HG03558 (cell line): Measurements from ENCODE around the gene KIF21B.

Experiments
- ATAC-seq: cut with Tn5 transposase; IDR thresholded peaks from one replicate; pipeline ENCODE4 v1.9.1; 2021; ENCODE audit warnings: moderate number of reproducible peaks; ENCODE audit not compliant: unreplicated experiment; ENCODE audit errors: extremely low read depth

The KIF21B gene

GRCh38 chr1:201021630-201022492 is 1.7 kb downstream of the KIF21B start:
- no peak for ATAC-seq

DNA sequence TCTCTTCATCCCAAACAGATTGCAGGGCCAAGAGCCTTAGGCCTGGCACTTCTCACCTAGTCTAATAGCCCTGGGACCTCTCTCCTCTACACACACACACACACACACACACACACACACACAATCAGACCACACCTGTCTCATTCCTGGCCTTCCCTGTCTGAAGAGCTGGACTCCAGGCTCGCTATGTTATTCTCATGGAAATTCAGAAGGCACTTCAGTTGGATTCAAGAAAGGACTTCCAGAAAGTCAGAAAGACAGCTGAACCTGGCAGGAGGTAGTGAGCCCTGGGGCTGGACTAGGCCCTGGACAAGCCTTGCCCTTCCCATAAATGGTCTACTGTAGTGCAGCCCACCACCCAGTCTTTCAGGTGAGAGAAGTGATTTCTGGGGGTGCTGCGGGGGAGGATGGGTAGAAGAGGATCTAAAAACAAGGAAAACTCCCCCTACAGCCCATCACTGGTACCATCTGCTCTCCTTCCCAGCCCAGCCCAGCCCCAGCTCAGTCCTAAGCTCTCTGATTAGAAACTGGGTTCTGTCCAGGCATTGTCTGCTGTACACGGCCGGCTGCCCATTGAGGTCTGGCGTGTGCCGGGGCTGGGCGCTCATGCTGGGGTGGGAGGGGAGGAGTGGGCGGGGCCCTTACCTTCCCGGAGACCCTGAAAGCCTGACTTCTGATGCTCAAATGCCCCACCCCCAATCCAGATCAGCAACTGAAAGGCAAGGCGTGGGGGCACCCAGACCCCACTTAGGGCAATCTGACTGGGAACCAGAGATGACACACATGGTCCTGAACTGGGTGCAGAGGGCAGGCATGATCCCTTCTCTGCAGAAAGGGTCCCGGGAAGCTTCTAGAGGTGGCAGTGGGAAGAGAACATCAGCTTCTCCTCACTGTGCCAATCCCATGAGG is 2.5 kb downstream of the KIF21B start:
- ATAC-seq = no peak

- no peak for ATAC-seq
Observed at GRCh38 chr1:201020040-201020591, 3.4 kb downstream of the KIF21B start.

DNA sequence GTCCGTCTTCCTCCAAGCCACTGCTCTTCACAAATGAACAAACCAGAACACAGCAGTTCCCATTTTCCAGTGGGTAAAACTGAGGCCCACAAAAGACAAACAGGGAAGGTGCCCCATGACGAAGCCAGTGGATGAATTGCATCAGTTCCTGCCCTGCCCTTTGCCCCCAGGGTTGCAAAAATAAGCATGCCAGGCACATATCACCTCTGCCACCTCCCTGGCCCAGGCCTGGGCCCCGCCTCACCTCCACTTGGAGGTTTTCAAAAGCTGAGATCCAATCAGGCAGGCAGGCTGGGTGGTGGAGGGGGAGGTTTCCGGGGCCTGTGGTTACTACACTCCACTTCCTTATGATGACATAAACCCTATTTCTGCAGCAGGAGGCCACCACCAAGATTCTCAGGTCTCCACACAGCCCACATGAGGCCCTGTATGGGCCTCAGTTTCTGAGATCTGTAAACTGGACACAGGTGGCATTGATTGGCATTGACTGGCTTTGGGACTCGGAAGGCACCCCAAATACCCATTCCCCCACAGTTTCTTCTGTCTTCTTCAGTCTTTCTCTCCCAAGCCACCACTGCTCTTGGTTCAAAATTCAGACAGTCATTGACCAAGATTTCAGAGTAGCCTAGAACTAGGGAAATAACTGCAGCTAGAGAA is 4.1 kb downstream of the KIF21B start:
- peak; percentile 44 for ATAC-seq

GRCh38 chr1:201017828-201018163 is 5.7 kb downstream of the KIF21B start:
- no peak for ATAC-seq

DNA sequence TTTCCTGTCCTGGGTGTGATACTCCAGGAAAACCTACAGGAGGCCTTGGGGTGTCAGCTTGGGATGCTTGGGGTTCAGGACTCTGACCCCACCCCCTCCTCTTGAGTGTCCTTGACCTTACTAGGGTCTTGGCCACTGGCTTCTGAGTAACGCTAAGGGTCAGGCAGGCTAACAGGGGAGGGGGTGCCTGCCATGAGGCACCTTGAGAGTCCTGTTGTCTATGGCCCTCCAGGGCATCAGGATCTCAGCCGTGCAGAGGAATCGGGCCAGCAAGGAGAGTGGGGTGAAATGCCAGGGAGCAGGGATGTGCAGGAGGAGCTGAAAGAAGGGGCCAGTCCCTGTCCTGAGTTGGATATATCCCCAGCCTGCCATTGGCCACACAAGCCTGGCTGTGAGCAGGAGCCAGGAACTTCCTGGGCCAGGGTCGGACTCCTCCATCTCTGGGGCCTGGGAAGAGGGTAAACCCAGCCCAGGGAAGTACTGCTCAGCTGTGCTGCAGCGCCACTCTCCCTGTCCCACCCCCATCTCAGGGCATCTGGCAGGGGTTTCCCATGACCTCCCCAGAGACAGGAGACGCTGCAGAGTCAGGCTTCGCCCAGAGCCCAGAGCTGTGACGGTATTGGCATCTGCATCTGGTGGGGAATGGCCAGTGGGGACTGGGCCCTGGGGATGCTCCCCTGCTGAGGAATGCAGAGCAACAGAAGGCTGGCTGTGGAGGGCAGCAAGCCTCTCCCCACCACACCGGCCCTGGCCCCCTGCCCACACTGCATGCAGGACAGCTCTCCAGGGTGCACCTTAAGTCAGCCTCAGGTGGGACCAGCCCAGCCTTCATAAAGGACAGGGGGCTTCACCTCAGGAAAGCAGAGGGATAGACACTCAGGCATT is 6.3 kb downstream of the KIF21B start:
- no peak for ATAC-seq

GRCh38 chr1:201016211-201016651 is 7.3 kb downstream of the KIF21B start:
- ATAC-seq = no peak

- ATAC-seq = no peak
Observed at GRCh38 chr1:201015551-201016091, 7.9 kb downstream of the KIF21B start.

GRCh38 chr1:201014816-201015200 is 8.7 kb downstream of the KIF21B start:
- no peak for ATAC-seq

- ATAC-seq = no peak
Observed at GRCh38 chr1:201013991-201014815, 9.3 kb downstream of the KIF21B start.

DNA sequence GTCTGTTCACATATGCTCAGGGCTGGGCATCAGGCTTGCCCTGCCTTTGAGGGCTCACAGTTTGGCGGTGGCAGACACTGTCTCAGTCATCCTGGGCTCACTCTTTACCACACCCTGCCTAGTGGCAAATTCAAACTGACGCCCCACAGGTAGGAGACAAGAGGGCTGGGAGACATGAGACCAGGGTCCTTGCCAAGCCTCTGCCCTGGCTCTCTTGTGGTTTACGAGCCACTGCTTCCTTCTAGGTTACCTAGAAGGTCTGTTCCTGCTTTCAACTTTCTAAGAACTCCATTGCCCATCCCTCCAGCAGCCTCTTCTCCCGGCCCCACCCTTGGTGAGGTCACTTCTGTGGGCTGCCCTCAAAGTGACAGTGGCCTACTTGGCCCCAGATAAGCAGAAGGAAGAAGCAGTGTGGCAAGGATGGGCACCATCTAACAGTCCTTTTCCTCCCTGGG is 10.5 kb downstream of the KIF21B start:
- no peak for ATAC-seq

GRCh38 chr1:201011616-201012015 is 11.9 kb downstream of the KIF21B start:
- no peak for ATAC-seq

DNA sequence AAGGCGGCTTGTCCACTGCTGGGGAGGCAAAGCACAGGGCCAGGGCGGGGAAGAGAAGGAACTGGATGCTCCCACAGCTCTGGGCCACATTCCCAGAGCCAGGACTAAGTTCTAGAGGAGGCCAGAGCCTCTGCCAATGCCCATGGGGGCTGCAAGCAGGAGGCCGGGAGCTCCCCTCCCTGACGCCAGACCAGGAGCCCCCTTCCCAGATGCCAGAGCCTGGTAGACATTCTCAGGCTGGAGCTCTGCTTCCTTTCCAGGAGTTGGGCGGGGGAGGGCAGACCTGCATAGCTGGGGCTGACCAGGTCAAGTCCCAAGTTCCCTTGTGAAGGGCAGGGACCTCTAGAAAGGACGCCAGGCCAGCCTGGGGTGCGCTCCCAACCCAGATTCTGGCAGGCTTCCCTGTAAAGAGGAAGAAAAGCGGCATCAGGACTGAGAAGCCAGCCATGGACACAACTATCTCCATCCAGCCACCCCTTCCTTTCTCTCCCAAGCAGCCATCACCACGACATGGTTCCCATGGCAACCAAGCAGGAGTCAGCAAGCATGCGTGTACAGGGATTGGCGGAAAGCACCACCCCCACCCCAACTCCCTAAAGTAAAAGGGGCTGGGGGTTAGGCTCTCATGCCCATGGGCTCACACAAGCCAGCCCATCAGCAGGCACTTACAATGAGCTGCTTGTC is 13.4 kb downstream of the KIF21B start:
- no peak for ATAC-seq

DNA sequence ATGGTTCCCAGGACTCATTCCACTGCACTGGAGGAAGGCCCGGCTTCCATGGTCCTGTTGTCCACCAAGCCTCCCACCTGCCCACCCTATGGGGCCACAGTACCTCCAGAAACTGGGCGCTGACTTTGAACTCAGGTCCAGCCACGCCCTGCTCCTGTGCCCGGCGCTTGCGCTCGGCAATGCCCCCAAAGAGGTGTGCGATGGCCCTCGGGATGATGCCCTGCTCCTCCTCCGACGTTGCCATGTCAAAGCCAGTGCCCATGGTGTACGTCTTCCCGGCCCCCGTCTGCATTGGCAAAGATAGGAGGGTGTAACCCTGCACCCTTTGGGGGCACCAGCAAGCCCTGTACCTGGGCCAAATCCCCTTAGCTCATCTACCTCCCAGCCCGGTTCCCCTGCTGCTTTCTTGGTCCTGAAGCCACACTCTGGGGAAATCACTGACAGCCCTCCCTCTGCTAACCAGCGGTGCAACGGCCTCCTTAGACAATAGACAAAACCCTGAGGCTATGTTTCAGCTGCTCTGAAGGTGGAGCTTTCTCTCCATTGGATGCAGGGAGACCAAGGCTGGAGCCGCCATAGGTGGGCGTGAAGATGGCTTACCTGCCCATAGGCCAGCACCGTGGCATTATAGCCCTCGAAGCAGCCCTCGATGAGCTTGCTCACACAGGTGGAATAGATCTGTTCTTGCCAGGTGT is 14.7 kb downstream of the KIF21B start:
- ATAC-seq = no peak

DNA sequence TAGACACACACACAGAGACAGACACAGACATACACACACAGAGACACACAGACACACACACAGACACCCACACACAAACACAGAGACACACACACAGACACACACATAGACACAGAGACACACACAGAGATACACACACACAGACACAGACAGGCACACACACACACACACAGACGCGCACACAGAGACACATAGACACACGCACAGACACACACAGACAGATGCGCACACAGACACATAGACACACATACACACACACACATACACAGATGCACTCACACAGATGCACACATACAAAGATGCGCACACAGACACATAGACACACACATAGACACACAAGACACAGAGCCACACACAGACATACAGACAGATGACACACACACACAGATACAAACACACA is 16.0 kb downstream of the KIF21B start:
- ATAC-seq = no peak

- no peak for ATAC-seq
Observed at GRCh38 chr1:201006450-201006849, 17.1 kb downstream of the KIF21B start.

DNA sequence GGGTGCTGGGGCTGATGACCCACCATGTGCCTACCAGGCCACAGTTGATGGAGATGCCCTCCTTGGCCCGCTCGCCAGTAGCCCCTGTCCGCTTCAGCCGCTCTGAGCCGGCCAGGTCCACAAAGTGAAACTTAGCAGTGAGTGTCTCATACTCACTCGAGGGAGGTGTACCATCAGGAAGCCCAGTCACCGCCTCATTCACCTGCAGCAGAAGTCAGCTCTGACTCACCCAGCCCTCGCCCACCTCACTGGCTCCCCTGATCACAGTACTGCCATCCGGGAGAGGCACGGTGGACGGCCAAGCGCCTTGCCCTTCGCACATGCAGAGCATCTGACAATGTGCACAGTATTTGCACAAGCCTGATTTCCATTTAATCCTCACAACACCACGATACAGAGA is 18.8 kb downstream of the KIF21B start:
- ATAC-seq = no peak
